Activated naive CD4-positive, alpha-beta T cell treated with anti-CD3 and anti-CD28 coated beads, Interleukin-2, amount 10 ng/mL, durations not matched to agents 7 days and 5 days (primary cell): ENCODE measurements around the gene PSME3.
"Not testable (repeated sequence)": the region's sequence is repeated elsewhere in the genome, so short reads cannot be mapped to it uniquely, and the experiment has no call there.

Experiments used
- CTCF ChIA-PET: fragments of 350-600 bp; sonication (Branson Sonifier 250); formaldehyde crosslinking; loops from one replicate; lab custom pipeline; 2021; ENCODE audit warnings: antibody characterized with exemption; lab: Charles Lee
- DNase-seq: peaks from one replicate; pipeline ENCODE4 v3.0.0-alpha.2; 2020
- H3K27ac Mint-ChIP-seq: one replicate; pipeline ENCODE4 v1.8.0; 2021; ENCODE audit warnings: mild to moderate bottlenecking, moderate library complexity, mixed read lengths
- H3K27me3 Mint-ChIP-seq: one replicate; pipeline ENCODE4 v1.8.0; 2021; ENCODE audit warnings: mild to moderate bottlenecking, mixed read lengths
- H3K36me3 Mint-ChIP-seq: one replicate; pipeline ENCODE4 v1.8.0; 2021; ENCODE audit warnings: mixed read lengths
- H3K4me1 Mint-ChIP-seq: one replicate; pipeline ENCODE4 v1.8.0; 2021; ENCODE audit warnings: mixed read lengths
- H3K4me3 Mint-ChIP-seq: one replicate; pipeline ENCODE4 v1.8.0; 2021; ENCODE audit warnings: mild to moderate bottlenecking, moderate library complexity, mixed read lengths
- H3K9me3 Mint-ChIP-seq: one replicate; pipeline ENCODE4 v1.8.0; 2021; ENCODE audit warnings: mixed read lengths

The PSME3 gene

DNA sequence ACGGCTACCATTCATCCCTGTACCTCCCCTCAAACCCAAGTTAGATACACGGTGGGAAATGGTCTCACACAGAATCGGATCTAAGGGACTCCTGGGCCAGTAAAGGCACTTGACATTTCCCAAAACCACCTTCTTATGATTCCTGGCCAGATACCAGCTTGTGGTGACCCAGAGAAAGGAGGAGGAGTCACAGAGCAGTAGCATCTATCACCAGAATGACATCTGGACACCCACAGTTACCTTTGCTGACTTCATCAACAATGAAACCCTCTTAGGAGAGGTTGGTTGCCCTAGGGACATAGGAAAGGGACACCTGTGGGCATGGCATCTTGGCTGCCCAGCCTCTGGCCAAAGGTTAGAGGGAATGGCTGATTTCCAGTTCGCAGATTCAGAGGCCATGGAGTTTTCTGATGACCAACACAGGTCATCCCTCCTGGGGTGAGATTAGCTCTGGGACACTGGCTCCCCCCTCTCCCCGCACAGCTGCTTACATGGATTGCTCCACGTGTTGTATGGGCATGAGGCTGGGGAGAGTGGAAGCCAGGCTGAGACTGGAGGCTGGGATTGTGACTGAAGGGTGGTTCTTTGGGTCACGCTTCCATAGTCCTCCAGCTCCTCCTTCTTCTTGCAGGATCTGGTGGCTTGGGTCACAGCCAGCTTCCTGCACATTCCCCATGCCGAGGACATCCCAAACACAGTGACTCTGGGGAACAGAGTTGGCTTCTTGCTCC, 16.4 kb downstream of the PSME3 start:
- Mint-ChIP-seq H3K27ac (no peak overlapping the region), H3K9me3 (no peaks in the 10 kb centered on the region), H3K36me3 (peaks cover 5% of the 10 kb centered on the region), H3K27me3 (no peaks in the 10 kb centered on the region), H3K4me3 (no peak overlapping the region), H3K4me1 (peaks cover 2% of the 10 kb centered on the region)
- DNase-seq = no peak
- CTCF ChIA-PET = interaction anchor here (1.1 kb wide), 1 partner anchor 235 kb away, joined by 4 read pairs; no protein-coding TSS in a partner anchor

DNA sequence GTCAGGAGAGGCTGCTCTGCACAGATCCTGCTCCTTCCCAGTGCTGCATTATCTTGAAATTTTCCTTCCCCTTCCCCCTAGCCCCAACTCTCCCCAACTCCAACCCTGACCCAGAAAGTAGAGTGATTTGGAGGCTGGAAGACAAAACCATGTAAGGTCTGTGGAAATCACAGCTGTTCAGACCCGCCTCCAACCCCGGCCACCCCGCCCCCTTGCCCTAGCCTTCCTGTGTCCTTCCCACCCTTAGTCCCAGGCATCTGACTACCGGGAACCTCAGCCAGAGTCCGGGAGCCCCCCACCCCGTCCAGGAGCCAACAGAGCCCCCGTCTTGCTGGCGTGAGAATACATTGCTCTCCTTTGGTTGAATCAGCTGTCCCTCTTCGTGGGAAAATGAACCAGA, 17.8 kb downstream of the PSME3 start, which contains the start of gene AOC3:
Gene AOC3 (plus strand): TSS at position 246 of the 400 bp plus-strand sequence. CDS start 145 bp downstream, at position 391.
- peaks cover under 1% of the 10 kb centered on the region for H3K4me1 Mint-ChIP-seq
- CTCF ChIA-PET = interaction anchor here (0.6 kb wide), 1 partner anchor 34 kb away, joined by 3 read pairs; no protein-coding TSS in a partner anchor
- no peak for DNase-seq

DNA sequence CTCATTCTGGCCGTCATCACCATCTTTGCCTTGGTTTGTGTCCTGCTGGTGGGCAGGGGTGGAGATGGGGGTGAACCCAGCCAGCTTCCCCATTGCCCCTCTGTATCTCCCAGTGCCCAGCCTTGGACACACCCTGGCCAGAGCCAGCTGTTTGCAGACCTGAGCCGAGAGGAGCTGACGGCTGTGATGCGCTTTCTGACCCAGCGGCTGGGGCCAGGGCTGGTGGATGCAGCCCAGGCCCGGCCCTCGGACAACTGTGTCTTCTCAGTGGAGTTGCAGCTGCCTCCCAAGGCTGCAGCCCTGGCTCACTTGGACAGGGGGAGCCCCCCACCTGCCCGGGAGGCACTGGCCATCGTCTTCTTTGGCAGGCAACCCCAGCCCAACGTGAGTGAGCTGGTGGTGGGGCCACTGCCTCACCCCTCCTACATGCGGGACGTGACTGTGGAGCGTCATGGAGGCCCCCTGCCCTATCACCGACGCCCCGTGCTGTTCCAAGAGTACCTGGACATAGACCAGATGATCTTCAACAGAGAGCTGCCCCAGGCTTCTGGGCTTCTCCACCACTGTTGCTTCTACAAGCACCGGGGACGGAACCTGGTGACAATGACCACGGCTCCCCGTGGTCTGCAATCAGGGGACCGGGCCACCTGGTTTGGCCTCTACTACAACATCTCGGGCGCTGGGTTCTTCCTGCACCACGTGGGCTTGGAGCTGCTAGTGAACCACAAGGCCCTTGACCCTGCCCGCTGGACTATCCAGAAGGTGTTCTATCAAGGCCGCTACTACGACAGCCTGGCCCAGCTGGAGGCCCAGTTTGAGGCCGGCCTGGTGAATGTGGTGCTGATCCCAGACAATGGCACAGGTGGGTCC, 18.4 kb downstream of the PSME3 start:
- H3K9me3 Mint-ChIP-seq, H3K27ac Mint-ChIP-seq, H3K4me3 Mint-ChIP-seq, DNase-seq, H3K4me1 Mint-ChIP-seq, H3K27me3 Mint-ChIP-seq, CTCF ChIA-PET, H3K36me3 Mint-ChIP-seq: not testable (repeated sequence)

More for the DNA sequence above, 17.8 kb downstream of the PSME3 start, which contains the start of gene AOC3:
- no peaks in the 10 kb centered on the region for H3K9me3 Mint-ChIP-seq
- no peaks in the 10 kb centered on the region for H3K36me3 Mint-ChIP-seq
- H3K4me3 Mint-ChIP-seq = no peak within 1 kb of the TSS
- H3K27me3 Mint-ChIP-seq = no peaks in the 10 kb centered on the region
- H3K27ac Mint-ChIP-seq = no peak within 1 kb of the TSS

DNA sequence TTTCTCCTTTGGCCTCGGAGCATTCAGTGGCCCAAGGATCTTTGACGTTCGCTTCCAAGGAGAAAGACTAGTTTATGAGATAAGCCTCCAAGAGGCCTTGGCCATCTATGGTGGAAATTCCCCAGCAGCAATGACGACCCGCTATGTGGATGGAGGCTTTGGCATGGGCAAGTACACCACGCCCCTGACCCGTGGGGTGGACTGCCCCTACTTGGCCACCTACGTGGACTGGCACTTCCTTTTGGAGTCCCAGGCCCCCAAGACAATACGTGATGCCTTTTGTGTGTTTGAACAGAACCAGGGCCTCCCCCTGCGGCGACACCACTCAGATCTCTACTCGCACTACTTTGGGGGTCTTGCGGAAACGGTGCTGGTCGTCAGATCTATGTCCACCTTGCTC, 19.2 kb downstream of the PSME3 start:
- no peak for DNase-seq
- no peaks in the 10 kb centered on the region for H3K9me3 Mint-ChIP-seq

DNA sequence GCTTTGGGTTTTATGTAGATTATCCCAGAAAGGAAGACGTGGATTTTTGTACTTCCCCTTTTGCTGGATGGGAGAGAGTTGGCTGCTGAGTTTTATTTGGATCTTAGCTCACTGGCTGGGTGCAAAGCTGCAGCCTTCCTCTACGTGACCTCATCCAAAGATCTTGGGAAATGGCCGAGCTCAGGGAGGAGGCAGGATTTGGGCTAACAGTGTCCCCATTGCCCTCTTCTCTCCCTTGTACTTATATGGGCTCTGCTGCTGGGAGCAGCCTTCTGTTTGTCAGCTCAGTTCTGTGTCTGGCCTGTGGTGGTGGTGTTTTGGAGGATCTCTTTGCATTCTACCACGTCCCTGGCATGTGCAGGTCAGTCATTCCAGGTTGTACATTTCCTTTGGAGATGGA, 19.8 kb downstream of the PSME3 start:
- H3K4me3 Mint-ChIP-seq = no peak overlapping the region

More for the DNA sequence above, 19.2 kb downstream of the PSME3 start:
- H3K4me3 Mint-ChIP-seq = no peak overlapping the region
- H3K4me1 Mint-ChIP-seq = no peaks in the 10 kb centered on the region
- no peak overlapping the region for H3K27ac Mint-ChIP-seq
- no peaks in the 10 kb centered on the region for H3K36me3 Mint-ChIP-seq
- no peaks in the 10 kb centered on the region for H3K27me3 Mint-ChIP-seq
- CTCF ChIA-PET = no interaction called here

DNA sequence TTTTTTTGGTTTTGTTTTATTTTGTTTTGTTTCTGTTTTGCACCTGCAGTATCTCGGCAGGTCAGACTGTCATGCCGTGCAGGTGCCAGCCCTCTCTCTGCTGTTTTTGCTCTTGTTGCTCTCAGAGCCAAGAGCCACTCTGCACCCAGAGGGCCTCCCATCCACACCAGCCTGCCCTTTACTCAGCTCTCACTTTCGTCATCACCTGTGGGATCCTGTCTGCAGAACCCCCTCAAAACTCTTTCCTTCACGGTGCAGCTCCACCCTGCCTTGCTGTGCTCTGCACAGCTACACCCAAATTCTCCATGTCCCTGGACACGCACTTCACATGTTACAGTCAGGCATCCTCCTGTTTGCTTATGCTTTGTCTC, 20.4 kb downstream of the PSME3 start:
- CTCF ChIA-PET = no interaction called here
- no peaks in the 10 kb centered on the region for H3K36me3 Mint-ChIP-seq
- H3K27me3 Mint-ChIP-seq = peaks cover 5% of the 10 kb centered on the region
- no peak for DNase-seq
- no peak overlapping the region for H3K27ac Mint-ChIP-seq
- no peak overlapping the region for H3K4me3 Mint-ChIP-seq
- no peaks in the 10 kb centered on the region for H3K9me3 Mint-ChIP-seq
- H3K4me1 Mint-ChIP-seq = no peaks in the 10 kb centered on the region

More for the DNA sequence above, 19.8 kb downstream of the PSME3 start:
- Mint-ChIP-seq H3K36me3 (no peaks in the 10 kb centered on the region), H3K27me3 (no peaks in the 10 kb centered on the region), H3K4me1 (no peaks in the 10 kb centered on the region), H3K27ac (peak overlapping the region; percentile 12), H3K9me3 (no peaks in the 10 kb centered on the region)
- CTCF ChIA-PET = no interaction called here
- DNase-seq = no peak

DNA sequence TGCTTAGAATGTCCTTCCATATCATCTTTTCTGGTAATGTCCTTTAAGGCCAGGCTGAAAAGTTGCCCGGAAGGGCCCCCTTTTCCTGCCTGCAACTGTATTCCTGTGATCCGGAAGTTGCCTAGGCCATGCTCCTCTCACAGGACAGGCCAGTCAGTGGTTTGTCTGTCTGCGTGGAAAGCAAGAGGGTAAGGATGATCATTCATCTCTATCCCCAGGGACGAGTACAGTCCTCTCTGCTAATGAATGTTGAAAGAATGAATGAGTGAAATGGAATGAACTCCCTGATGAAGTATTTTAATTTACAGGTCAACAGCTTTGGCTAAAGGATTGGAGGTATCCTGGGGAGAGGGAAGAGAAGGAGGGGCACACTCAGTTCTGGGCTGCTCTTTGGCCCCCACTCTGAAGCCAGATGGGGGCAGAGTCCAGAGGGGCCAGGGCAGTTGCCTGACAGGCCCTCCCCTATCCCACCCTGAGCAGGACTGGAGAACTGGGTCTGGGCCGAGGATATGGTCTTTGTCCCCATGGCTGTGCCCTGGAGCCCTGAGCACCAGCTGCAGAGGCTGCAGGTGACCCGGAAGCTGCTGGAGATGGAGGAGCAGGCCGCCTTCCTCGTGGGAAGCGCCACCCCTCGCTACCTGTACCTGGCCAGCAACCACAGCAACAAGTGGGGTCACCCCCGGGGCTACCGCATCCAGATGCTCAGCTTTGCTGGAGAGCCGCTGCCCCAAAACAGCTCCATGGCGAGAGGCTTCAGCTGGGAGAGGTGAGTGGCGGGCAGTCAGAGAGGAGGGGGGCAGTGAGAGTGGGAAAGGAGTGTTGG, 21.0 kb downstream of the PSME3 start:
- Mint-ChIP-seq H3K4me1 (no peaks in the 10 kb centered on the region), H3K27me3 (peaks cover 5% of the 10 kb centered on the region), H3K9me3 (no peaks in the 10 kb centered on the region), H3K4me3 (no peak overlapping the region), H3K36me3 (no peaks in the 10 kb centered on the region), H3K27ac (no peak overlapping the region)
- CTCF ChIA-PET = no interaction called here
- no peak for DNase-seq

DNA sequence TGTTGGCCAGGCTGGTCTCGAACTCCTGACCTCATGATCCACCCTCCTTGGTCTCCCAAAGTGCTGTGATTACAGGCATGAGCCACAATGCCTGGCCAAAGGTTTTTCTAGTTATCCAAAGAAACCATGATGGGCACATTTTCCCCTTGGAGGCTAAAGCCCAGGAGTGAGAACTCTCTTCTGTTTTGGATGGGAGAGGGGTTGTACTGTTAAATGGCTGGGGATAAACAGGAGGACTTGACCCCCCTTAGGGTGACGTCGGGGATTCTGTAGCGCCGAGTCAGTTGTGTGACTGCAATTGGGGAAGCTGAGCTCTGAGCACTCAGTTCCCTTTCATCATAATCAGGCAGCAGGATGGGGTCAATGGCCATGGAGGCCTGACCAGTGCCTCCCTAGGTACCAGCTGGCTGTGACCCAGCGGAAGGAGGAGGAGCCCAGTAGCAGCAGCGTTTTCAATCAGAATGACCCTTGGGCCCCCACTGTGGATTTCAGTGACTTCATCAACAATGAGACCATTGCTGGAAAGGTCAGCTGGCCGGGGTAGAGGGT, 21.9 kb downstream of the PSME3 start:
- CTCF ChIA-PET = interaction anchor here (1.0 kb wide), 1 partner anchor 31 kb away, joined by 3 read pairs; the partner anchor contains the start of gene BECN1
- DNase-seq = no peak
- Mint-ChIP-seq H3K36me3 (no peaks in the 10 kb centered on the region), H3K4me1 (no peaks in the 10 kb centered on the region), H3K27ac (no peak overlapping the region), H3K27me3 (peaks cover 6% of the 10 kb centered on the region), H3K9me3 (no peaks in the 10 kb centered on the region), H3K4me3 (no peak overlapping the region)

DNA sequence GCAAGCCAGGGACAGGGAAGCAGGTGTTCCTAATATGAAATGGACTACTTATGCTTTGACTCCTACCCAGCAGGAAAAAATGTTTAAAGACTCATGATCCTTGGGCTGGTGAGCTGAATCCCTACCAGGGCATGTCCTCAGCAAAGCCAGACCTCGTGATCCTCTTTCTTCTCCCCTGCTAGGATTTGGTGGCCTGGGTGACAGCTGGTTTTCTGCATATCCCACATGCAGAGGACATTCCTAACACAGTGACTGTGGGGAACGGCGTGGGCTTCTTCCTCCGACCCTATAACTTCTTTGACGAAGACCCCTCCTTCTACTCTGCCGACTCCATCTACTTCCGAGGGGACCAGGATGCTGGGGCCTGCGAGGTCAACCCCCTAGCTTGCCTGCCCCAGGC, 22.9 kb downstream of the PSME3 start:
- CTCF ChIA-PET = interaction anchor here (1.0 kb wide), 1 partner anchor 32 kb away, joined by 3 read pairs; the partner anchor contains the start of gene BECN1
- H3K36me3 Mint-ChIP-seq, H3K4me1 Mint-ChIP-seq, H3K9me3 Mint-ChIP-seq, H3K27me3 Mint-ChIP-seq, H3K4me3 Mint-ChIP-seq, DNase-seq, H3K27ac Mint-ChIP-seq: not testable (repeated sequence)

DNA sequence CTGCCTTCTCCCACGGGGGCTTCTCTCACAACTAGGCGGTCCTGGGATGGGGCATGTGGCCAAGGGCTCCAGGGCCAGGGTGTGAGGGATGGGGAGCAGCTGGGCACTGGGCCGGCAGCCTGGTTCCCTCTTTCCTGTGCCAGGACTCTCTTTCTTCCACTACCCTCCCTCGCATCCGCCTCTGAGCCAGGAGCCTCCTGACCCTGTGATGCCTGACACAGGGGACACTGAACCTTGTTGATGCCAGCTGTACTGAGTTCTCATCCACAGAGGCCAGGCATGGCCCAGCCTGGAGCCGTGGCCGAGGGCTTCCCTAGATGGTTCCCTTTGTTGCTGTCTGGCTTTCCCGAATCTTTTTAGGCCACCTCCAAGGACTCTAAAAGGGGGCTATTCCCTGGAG, 23.3 kb downstream of the PSME3 start:
- H3K4me3 Mint-ChIP-seq, H3K9me3 Mint-ChIP-seq, CTCF ChIA-PET, H3K27me3 Mint-ChIP-seq, H3K36me3 Mint-ChIP-seq, H3K4me1 Mint-ChIP-seq, H3K27ac Mint-ChIP-seq, DNase-seq: not testable (repeated sequence)

DNA sequence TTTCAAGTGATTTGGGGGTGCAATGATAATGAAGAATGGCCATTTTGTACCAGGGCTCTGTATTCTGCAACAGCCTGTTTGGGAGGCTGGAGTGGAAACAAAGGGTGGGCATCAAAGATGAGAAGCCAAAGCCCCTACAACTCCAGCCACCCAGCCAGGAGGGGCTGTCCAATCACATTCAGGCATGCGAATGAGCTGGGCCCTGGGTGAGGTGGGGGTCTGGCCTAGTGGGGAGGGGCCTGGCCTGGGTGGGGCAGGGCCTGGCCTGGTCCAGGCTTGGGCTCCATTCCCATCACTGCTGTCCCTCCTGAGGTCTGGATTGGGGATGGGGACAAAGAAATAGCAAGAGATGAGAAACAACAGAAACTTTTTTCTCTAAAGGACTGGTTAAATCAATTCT, 24.2 kb downstream of the PSME3 start:
- Mint-ChIP-seq H3K9me3 (no peaks in the 10 kb centered on the region), H3K27me3 (peaks cover 9% of the 10 kb centered on the region), H3K4me3 (no peak overlapping the region), H3K36me3 (no peaks in the 10 kb centered on the region), H3K4me1 (no peaks in the 10 kb centered on the region), H3K27ac (no peak overlapping the region)
- DNase-seq = no peak
- CTCF ChIA-PET = no interaction called here

DNA sequence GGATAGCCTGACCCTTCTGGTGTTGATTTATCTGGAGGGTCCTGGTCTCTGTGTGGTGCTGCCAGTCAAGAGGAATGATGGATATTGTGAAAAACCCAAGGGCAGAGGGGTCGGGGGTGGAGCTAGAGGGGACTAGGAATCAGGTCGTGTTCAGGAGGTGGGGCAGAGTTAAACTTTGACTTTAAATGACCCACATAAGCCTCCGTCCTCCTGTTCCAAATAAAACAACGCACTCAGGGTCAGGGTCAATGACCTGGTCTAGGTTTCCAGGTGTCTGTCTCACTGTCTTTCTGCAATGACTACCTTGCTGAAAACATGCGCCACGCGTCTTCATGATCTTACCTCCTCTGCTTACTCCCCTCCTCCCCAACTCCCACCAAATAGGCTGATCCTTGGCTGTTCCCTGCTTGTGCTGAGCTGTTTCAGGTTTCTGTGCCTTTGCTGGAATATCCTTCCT, 32.5 kb downstream of the PSME3 start:
- no peaks in the 10 kb centered on the region for H3K36me3 Mint-ChIP-seq
- H3K4me3 Mint-ChIP-seq = no peak overlapping the region
- peaks cover 32% of the 10 kb centered on the region for H3K27me3 Mint-ChIP-seq
- CTCF ChIA-PET = no interaction called here
- H3K4me1 Mint-ChIP-seq = no peaks in the 10 kb centered on the region
- H3K27ac Mint-ChIP-seq = no peak overlapping the region
- H3K9me3 Mint-ChIP-seq = peaks cover 2% of the 10 kb centered on the region
- no peak for DNase-seq

DNA sequence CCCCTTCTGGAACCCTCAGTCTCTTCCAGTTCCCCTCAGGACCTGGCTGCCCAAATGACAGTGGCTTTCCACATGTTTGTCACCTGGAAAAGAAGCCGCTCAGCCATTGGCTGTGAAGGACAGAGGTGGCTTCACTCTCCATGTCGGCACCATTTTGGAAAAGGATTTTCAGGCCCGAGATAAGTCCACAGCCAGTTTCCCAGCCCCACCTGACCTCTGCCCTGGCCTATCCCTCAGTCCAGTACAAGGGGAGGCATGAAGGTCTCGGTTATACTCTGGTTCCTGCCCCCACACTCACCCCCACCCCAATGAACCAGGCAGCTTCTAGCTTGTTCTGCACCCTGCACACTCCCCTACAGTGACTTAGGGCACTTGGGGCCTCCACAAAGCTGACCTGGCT, 33.0 kb downstream of the PSME3 start:
- peaks cover 3% of the 10 kb centered on the region for H3K9me3 Mint-ChIP-seq
- no peak overlapping the region for H3K4me3 Mint-ChIP-seq
- H3K36me3 Mint-ChIP-seq = no peaks in the 10 kb centered on the region
- no peak overlapping the region for H3K27ac Mint-ChIP-seq
- CTCF ChIA-PET = no interaction called here
- no peak for DNase-seq
- H3K27me3 Mint-ChIP-seq = peaks cover 32% of the 10 kb centered on the region
- H3K4me1 Mint-ChIP-seq = no peaks in the 10 kb centered on the region
